Activated CD4-positive, alpha-beta T cell treated with anti-CD3 and anti-CD28 coated beads, Interleukin-10, Interleukin-2, amounts not matched to agents 100 ng/mL and 50 ng/mL, durations not matched to agents 16 hours and 8 hours (primary cell): ENCODE measurements around the gene BET1L.
"Not testable (repeated sequence)": the region's sequence is repeated elsewhere in the genome, so short reads cannot be mapped to it uniquely, and the experiment has no call there.

Experiments used
- DNase-seq: peaks from one replicate; pipeline ENCODE4 v3.0.0-alpha.2; 2020

The BET1L gene

GRCh38 chr11:193481-193880 lies 13.7 kb downstream of the BET1L start:
- DNase-seq = not testable (repeated sequence)

- DNase-seq = not testable (repeated sequence)
Observed at GRCh38 chr11:192674-193128, 14.5 kb downstream of the BET1L start, which contains the start of gene SCGB1C1. Gene SCGB1C1 (plus strand): TSS chr11:193078. CDS start chr11:193100, 22 bp downstream.

GRCh38 chr11:191490-192478 lies 15.4 kb downstream of the BET1L start:
- peak; percentile 58 for DNase-seq

- DNase-seq = not testable (repeated sequence)
Observed at GRCh38 chr11:190546-190945, 16.7 kb downstream of the BET1L start.

- DNase-seq = peak; percentile 50
Observed at GRCh38 chr11:189843-190311, 17.3 kb downstream of the BET1L start.

GRCh38 chr11:189200-189783 lies 17.9 kb downstream of the BET1L start:
- not testable (repeated sequence) for DNase-seq

GRCh38 chr11:180242-180641 lies 27.0 kb downstream of the BET1L start:
- DNase-seq = not testable (repeated sequence)
